ENCODE measurements around the gene CENPT. TPM values are rescaled to one million over a fixed set of nuclear protein-coding genes. Genes with fewer than 3 reads are reported as not detected.

The CENPT gene
- total RNA-seq, 1 experiment from 2014 or later, result 54.3 TPM

GRCh38 chr16:67883146-67883871, 35.8 kb upstream of the CENPT start:
- Mint-ChIP-seq H3K9me3 (ENCODE audit: low read depth, unreplicated experiment) (no peaks in the 10 kb centered on the region), H3K4me3 (ENCODE audit: low read depth, unreplicated experiment) (no peak overlapping the region), H3K27me3 (ENCODE audit: unreplicated experiment) (no peaks in the 10 kb centered on the region), H3K4me1 (ENCODE audit: low read depth, unreplicated experiment) (peaks cover 10% of the 10 kb centered on the region), H3K27ac (ENCODE audit: unreplicated experiment) (no peak overlapping the region), H3K36me3 (ENCODE audit: insufficient read depth, unreplicated experiment) (peaks cover 55% of the 10 kb centered on the region)
- CTCF ChIA-PET, result interaction anchor here (0.8 to 2.1 kb wide), 10 partner anchors 9 to 327 kb away, joined by 4 to 10 read pairs (median 5); partner anchors contain the start of genes EDC4, PSKH1, RANBP10 and TSNAXIP1
- TF ChIP-seq CTCF (IDR thresholded peaks at IDR 0.05; ENCODE audit: unreplicated experiment), result no peak
- DNase-seq, result no peak
- BruUV-seq (replicated peaks), result no TSS peak
- intact Hi-C loops (cut with micrococcal nuclease; ENCODE audit: unreplicated experiment), result no loop called here

DNA sequence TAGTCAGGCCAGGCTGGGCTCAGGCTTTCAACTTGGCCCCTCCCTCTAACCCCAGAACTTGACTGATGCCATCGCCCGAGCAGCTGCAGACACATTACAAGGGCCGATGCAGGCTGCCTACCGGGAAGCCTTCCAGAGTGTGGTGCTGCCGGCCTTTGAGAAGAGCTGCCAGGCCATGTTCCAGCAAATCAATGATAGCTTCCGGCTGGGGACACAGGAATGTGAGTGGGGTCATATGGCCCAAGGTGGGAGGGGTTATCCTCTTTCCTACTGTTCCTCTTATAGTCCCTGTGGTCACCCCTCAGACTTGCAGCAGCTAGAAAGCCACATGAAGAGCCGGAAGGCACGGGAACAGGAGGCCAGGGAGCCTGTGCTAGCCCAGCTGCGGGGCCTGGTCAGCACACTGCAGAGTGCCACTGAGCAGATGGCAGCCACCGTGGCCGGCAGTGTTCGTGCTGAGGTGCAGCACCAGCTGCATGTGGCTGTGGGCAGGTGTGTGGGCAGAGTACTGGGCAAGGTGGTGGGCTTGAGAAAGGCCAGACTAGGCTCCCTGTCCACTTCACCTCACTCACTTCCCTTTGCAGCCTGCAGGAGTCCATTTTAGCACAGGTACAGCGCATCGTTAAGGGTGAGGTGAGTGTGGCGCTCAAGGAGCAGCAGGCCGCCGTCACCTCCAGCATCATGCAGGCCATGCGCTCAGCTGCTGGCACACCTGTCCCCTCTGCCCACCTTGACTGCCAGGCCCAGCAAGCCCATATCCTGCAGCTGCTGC, 35.1 kb upstream of the CENPT start:
- no peak for TF ChIP-seq CTCF (IDR thresholded peaks at IDR 0.05; ENCODE audit: unreplicated experiment)
- H3K4me1 Mint-ChIP-seq (ENCODE audit: low read depth, unreplicated experiment), result peaks cover 10% of the 10 kb centered on the region
- no peaks in the 10 kb centered on the region for H3K9me3 Mint-ChIP-seq (ENCODE audit: low read depth, unreplicated experiment)
- BruUV-seq (replicated peaks), result no TSS peak
- no peaks in the 10 kb centered on the region for H3K27me3 Mint-ChIP-seq (ENCODE audit: unreplicated experiment)
- H3K4me3 Mint-ChIP-seq (ENCODE audit: low read depth, unreplicated experiment), result no peak overlapping the region
- no peak overlapping the region for H3K27ac Mint-ChIP-seq (ENCODE audit: unreplicated experiment)
- intact Hi-C loops (cut with micrococcal nuclease; ENCODE audit: unreplicated experiment), result no loop called here
- CTCF ChIA-PET, result interaction anchor here (0.5 to 2.1 kb wide), 11 partner anchors 9 to 1057 kb away, joined by 3 to 10 read pairs (median 5); partner anchors contain the start of genes EDC4, PSKH1, RANBP10 and TSNAXIP1
- H3K36me3 Mint-ChIP-seq (ENCODE audit: insufficient read depth, unreplicated experiment), result peaks cover 55% of the 10 kb centered on the region
- no peak for DNase-seq

- H3K4me1 Mint-ChIP-seq (ENCODE audit: low read depth, unreplicated experiment), result peaks cover 10% of the 10 kb centered on the region
- no peak overlapping the region for H3K27ac Mint-ChIP-seq (ENCODE audit: unreplicated experiment)
- TF ChIP-seq CTCF (IDR thresholded peaks at IDR 0.05; ENCODE audit: unreplicated experiment), result no peak
- CTCF ChIA-PET, result interaction anchor here (0.5 kb wide), 1 partner anchor 65 kb away, joined by 4 read pairs; no protein-coding TSS in a partner anchor
- no peaks in the 10 kb centered on the region for H3K27me3 Mint-ChIP-seq (ENCODE audit: unreplicated experiment)
- H3K36me3 Mint-ChIP-seq (ENCODE audit: insufficient read depth, unreplicated experiment), result peaks cover 55% of the 10 kb centered on the region
- no peak for DNase-seq
- no peak overlapping the region for H3K4me3 Mint-ChIP-seq (ENCODE audit: low read depth, unreplicated experiment)
- intact Hi-C loops (cut with micrococcal nuclease; ENCODE audit: unreplicated experiment), result no loop called here
- H3K9me3 Mint-ChIP-seq (ENCODE audit: low read depth, unreplicated experiment), result no peaks in the 10 kb centered on the region
- BruUV-seq (replicated peaks), result no TSS peak
Measured at GRCh38 chr16:67881621-67882161, 34.2 kb upstream of the CENPT start.

DNA sequence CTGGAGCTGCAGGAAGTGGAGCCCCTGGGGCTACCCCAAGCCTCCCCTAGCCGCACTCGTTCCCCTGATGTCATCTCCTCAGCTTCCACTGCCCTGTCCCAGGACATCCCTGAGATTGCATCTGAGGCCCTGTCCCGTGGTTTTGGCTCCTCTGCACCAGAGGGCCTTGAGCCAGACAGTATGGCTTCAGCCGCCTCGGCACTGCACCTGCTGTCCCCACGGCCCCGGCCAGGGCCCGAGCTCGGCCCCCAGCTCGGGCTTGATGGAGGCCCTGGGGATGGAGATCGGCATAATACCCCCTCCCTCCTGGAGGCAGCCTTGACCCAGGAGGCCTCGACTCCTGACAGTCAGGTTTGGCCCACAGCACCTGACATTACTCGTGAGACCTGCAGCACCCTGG, 33.1 kb upstream of the CENPT start:
- no peak overlapping the region for H3K4me3 Mint-ChIP-seq (ENCODE audit: low read depth, unreplicated experiment)
- intact Hi-C loops (cut with micrococcal nuclease; ENCODE audit: unreplicated experiment), result no loop called here
- no peak for TF ChIP-seq CTCF (IDR thresholded peaks at IDR 0.05; ENCODE audit: unreplicated experiment)
- no TSS peak for BruUV-seq (replicated peaks)
- peaks cover 53% of the 10 kb centered on the region for H3K36me3 Mint-ChIP-seq (ENCODE audit: insufficient read depth, unreplicated experiment)
- peaks cover 13% of the 10 kb centered on the region for H3K4me1 Mint-ChIP-seq (ENCODE audit: low read depth, unreplicated experiment)
- H3K27me3 Mint-ChIP-seq (ENCODE audit: unreplicated experiment), result no peaks in the 10 kb centered on the region
- H3K9me3 Mint-ChIP-seq (ENCODE audit: low read depth, unreplicated experiment), result no peaks in the 10 kb centered on the region
- no peak for DNase-seq
- H3K27ac Mint-ChIP-seq (ENCODE audit: unreplicated experiment), result no peak overlapping the region
- CTCF ChIA-PET, result no interaction called here

Data from Calu3 (cell line).